Caco-2 (cell line): Measurements from ENCODE around the gene NAALADL2. TPM values are rescaled to one million over a fixed set of nuclear protein-coding genes. Genes with fewer than 3 reads are reported as not detected.

Experiments used
- BruUV-seq: library from RNA; stranded (reverse); fragments of 400-500 nt; replicated peaks from 2 replicates; lab custom pipeline; 2021; lab: Mats Ljungman, UMichigan
- CTCF ChIA-PET: fragments of 300-600 bp; sonication (Branson Sonifier 250); formaldehyde crosslinking; loops from one replicate; lab custom pipeline; 2022; ENCODE audit warnings: antibody characterized with exemption; lab: Charles Lee
- POLR2A ChIA-PET: fragments of 300-600 bp; sonication (Branson Sonifier 250); formaldehyde crosslinking; loops from one replicate; lab custom pipeline; 2022; ENCODE audit warnings: antibody characterized with exemption; lab: Charles Lee
- DNase-seq, 2 experiments: peaks; one replicate each; pipeline versions ENCODE4 v3.0.0 to v3.0.0-alpha.2; 2020 to 2022
- H3K27me3 ChIP-seq: replicated peaks from 2 replicates; pipeline ENCODE4 v1.6.0; 2011; ENCODE audit warnings: low read length; ENCODE audit not compliant: control insufficient read depth, insufficient read depth
- H3K36me3 ChIP-seq: 2 replicates; pipeline ENCODE4 v1.5.1; 2011; ENCODE audit warnings: low read length; ENCODE audit not compliant: control insufficient read depth, insufficient read depth
- H3K4me1 ChIP-seq: fragments of 250-450 bp; sonication (Bioruptor Pico); 2 replicates; pipeline ENCODE4 v1.5.1; 2020; ENCODE audit warnings: mild to moderate bottlenecking
- H3K4me3 ChIP-seq: 2 replicates; pipeline ENCODE4 v1.5.1; 2011; ENCODE audit warnings: low read depth, mild to moderate bottlenecking, control low read depth, low read length
- H3K9me3 ChIP-seq: fragments of 250-450 bp; sonication (Bioruptor Pico); 2 replicates; pipeline ENCODE4 v1.5.1; 2020; ENCODE audit warnings: mild to moderate bottlenecking, moderate library complexity
- H3K27ac Mint-ChIP-seq: one replicate; pipeline ENCODE4 v1.8.0; 2022; ENCODE audit warnings: mixed read lengths; ENCODE audit not compliant: unreplicated experiment
- H3K27me3 Mint-ChIP-seq: one replicate; pipeline ENCODE4 v1.8.0; 2022; ENCODE audit warnings: mixed read lengths; ENCODE audit not compliant: insufficient read depth, unreplicated experiment
- H3K36me3 Mint-ChIP-seq: one replicate; pipeline ENCODE4 v1.8.0; 2022; ENCODE audit warnings: mild to moderate bottlenecking, mixed read lengths; ENCODE audit not compliant: insufficient read depth, unreplicated experiment
- H3K4me1 Mint-ChIP-seq: one replicate; pipeline ENCODE4 v1.8.0; 2022; ENCODE audit warnings: low read depth, mixed read lengths; ENCODE audit not compliant: unreplicated experiment
- H3K4me3 Mint-ChIP-seq: one replicate; pipeline ENCODE4 v1.8.0; 2022; ENCODE audit warnings: mild to moderate bottlenecking, moderate library complexity, mixed read lengths; ENCODE audit not compliant: unreplicated experiment
- H3K9me3 Mint-ChIP-seq: one replicate; pipeline ENCODE4 v1.8.0; 2022; ENCODE audit warnings: mixed read lengths; ENCODE audit not compliant: unreplicated experiment
- CTCF ChIP-seq, 2 experiments: fragments of 200-600 bp in 1 of 2; IDR thresholded peaks; 1 replicate in 1 of 2; 2 replicates in 1 of 2; pipeline versions ENCODE4 v1.5.1 to v1.8.0; 2011 to 2022; ENCODE audit warnings: antibody characterized with exemption in 1 of 2, control low read depth in 1 of 2, inconsistent platforms in 1 of 2, low read depth in 1 of 2, low read length in 1 of 2, mild to moderate bottlenecking in 1 of 2, moderate library complexity in 1 of 2; ENCODE audit not compliant: insufficient read depth in 1 of 2, severe bottlenecking in 1 of 2, unreplicated experiment in 1 of 2
- intact Hi-C: fragments of 100-400 bp; cut with micrococcal nuclease; formaldehyde crosslinking; loops from one replicate; pipeline ENCODE4 v1.10.0; 2022; ENCODE audit not compliant: unreplicated experiment
- total RNA-seq: library from RNA; stranded (reverse); gene quantifications from 2 replicates; pipeline ENCODE4 v1.2.3, GENCODE V29; 2022

Gene NAALADL2
- total RNA-seq, 1 experiment from 2014 or later: 4.4 TPM

- Mint-ChIP-seq H3K4me1 (no peaks in the 10 kb centered on the region), H3K4me3 (no peak overlapping the region), H3K9me3 (no peaks in the 10 kb centered on the region), H3K27me3 (no peaks in the 10 kb centered on the region), H3K36me3 (no peaks in the 10 kb centered on the region), H3K27ac (no peak overlapping the region)
- BruUV-seq: no TSS peak
- Histone ChIP-seq H3K27me3 (no peaks in the 10 kb centered on the region), H3K36me3 (no peaks in the 10 kb centered on the region), H3K9me3 (no peaks in the 10 kb centered on the region; the same call in 1 of the 2 replicates), H3K4me3 (no peak overlapping the region), H3K4me1 (no peaks in the 10 kb centered on the region)
- DNase-seq: no peak
- ChIA-PET CTCF (no interaction called here), POLR2A (no interaction called here)
- TF ChIP-seq CTCF (IDR thresholded peaks at IDR 0.05; ENCODE audit: insufficient read depth in 1 of 2, low read depth in 1 of 2, low read length in 1 of 2, severe bottlenecking in 1 of 2, unreplicated experiment in 1 of 2): no peak
- intact Hi-C loops: no loop called here
Observed at GRCh38 chr3:175355801-175356335, 496.7 kb downstream of the NAALADL2 start.

- Mint-ChIP-seq H3K27ac (no peak overlapping the region), H3K36me3 (no peaks in the 10 kb centered on the region), H3K27me3 (no peaks in the 10 kb centered on the region), H3K4me1 (no peaks in the 10 kb centered on the region), H3K4me3 (no peak overlapping the region), H3K9me3 (no peaks in the 10 kb centered on the region)
- H3K36me3 ChIP-seq: no peaks in the 10 kb centered on the region
- ChIA-PET CTCF (no interaction called here), POLR2A (no interaction called here)
- H3K9me3 ChIP-seq: no peaks in the 10 kb centered on the region; the same call in 1 of the 2 replicates
- H3K4me1 ChIP-seq: no peaks in the 10 kb centered on the region
- TF ChIP-seq CTCF (IDR thresholded peaks at IDR 0.05; ENCODE audit: insufficient read depth in 1 of 2, low read depth in 1 of 2, low read length in 1 of 2, severe bottlenecking in 1 of 2, unreplicated experiment in 1 of 2): no peak
- no peaks in the 10 kb centered on the region for H3K27me3 ChIP-seq
- intact Hi-C loops: no loop called here
- DNase-seq: no peak
- no peak overlapping the region for H3K4me3 ChIP-seq
- BruUV-seq: no TSS peak
Observed at GRCh38 chr3:175356899-175357324, 497.8 kb downstream of the NAALADL2 start.

GRCh38 chr3:175357758-175358157 lies 498.6 kb downstream of the NAALADL2 start:
- intact Hi-C loops: no loop called here
- no peaks in the 10 kb centered on the region for H3K27me3 ChIP-seq
- no peak for DNase-seq
- peaks cover 4% of the 10 kb centered on the region for H3K9me3 Mint-ChIP-seq
- no peaks in the 10 kb centered on the region for H3K27me3 Mint-ChIP-seq
- no peaks in the 10 kb centered on the region for H3K36me3 ChIP-seq
- no peaks in the 10 kb centered on the region; the same call in 1 of the 2 replicates for H3K9me3 ChIP-seq
- H3K36me3 Mint-ChIP-seq: no peaks in the 10 kb centered on the region
- CTCF ChIA-PET: no interaction called here
- no peak for TF ChIP-seq CTCF (IDR thresholded peaks at IDR 0.05; ENCODE audit: insufficient read depth in 1 of 2, low read depth in 1 of 2, low read length in 1 of 2, severe bottlenecking in 1 of 2, unreplicated experiment in 1 of 2)
- H3K4me1 ChIP-seq: no peaks in the 10 kb centered on the region
- no peak overlapping the region for H3K27ac Mint-ChIP-seq
- no peaks in the 10 kb centered on the region for H3K4me1 Mint-ChIP-seq
- no peak overlapping the region for H3K4me3 ChIP-seq
- BruUV-seq: no TSS peak
- POLR2A ChIA-PET: no interaction called here
- H3K4me3 Mint-ChIP-seq: no peak overlapping the region
